Left forelimb (tissue), 1 donor: ENCODE data around the gene TMEM131.
"Not testable (repeated sequence)": the region's sequence is repeated elsewhere in the genome, so short reads cannot be mapped to it uniquely, and the experiment has no call there.

ENCODE experiments used
- DNase-seq: peaks from one replicate; pipeline ENCODE4 v3.0.0-alpha.2; 2018; ENCODE audit warnings: low spot score

The TMEM131 gene

GRCh38 chr2:97911206-97911921 lies 84.4 kb downstream of the TMEM131 start:
- DNase-seq, result no peak

- DNase-seq, result no peak
Measured at GRCh38 chr2:97910403-97911205, 85.1 kb downstream of the TMEM131 start.

GRCh38 chr2:97908208-97908676 lies 87.5 kb downstream of the TMEM131 start:
- no peak for DNase-seq

- no peak for DNase-seq
Measured at GRCh38 chr2:97907369-97908100, 88.2 kb downstream of the TMEM131 start.

- DNase-seq, result no peak
Measured at GRCh38 chr2:97906307-97906706, 89.4 kb downstream of the TMEM131 start.

GRCh38 chr2:97905294-97905693 lies 90.5 kb downstream of the TMEM131 start:
- DNase-seq, result no peak

GRCh38 chr2:97901862-97902261 lies 93.9 kb downstream of the TMEM131 start:
- no peak for DNase-seq

- DNase-seq, result no peak
Measured at GRCh38 chr2:97900806-97901205, 94.9 kb downstream of the TMEM131 start.

GRCh38 chr2:97893042-97893441 lies 102.7 kb downstream of the TMEM131 start:
- not testable (repeated sequence) for DNase-seq

GRCh38 chr2:97891611-97892010 lies 104.1 kb downstream of the TMEM131 start:
- no peak for DNase-seq

- no peak for DNase-seq
Measured at GRCh38 chr2:97889156-97889555, 106.6 kb downstream of the TMEM131 start.

GRCh38 chr2:97885841-97886240 lies 109.9 kb downstream of the TMEM131 start:
- no peak for DNase-seq

- no peak for DNase-seq
Measured at GRCh38 chr2:97880334-97880733, 115.4 kb downstream of the TMEM131 start.

- DNase-seq, result no peak
Measured at GRCh38 chr2:97878865-97879264, 116.9 kb downstream of the TMEM131 start.

GRCh38 chr2:97878317-97878716 lies 117.4 kb downstream of the TMEM131 start:
- not testable (repeated sequence) for DNase-seq

- DNase-seq, result no peak
Measured at GRCh38 chr2:97871096-97871780, 124.5 kb downstream of the TMEM131 start.

- no peak for DNase-seq
Measured at GRCh38 chr2:97870396-97870843, 125.3 kb downstream of the TMEM131 start.

- DNase-seq, result no peak
Measured at GRCh38 chr2:97869722-97870346, 125.9 kb downstream of the TMEM131 start.

- DNase-seq, result no peak
Measured at GRCh38 chr2:97868986-97869721, 126.6 kb downstream of the TMEM131 start.

GRCh38 chr2:97863829-97864228 lies 131.9 kb downstream of the TMEM131 start:
- no peak for DNase-seq

- DNase-seq, result no peak
Measured at GRCh38 chr2:97861177-97861576, 134.6 kb downstream of the TMEM131 start.
